CD4-positive, alpha-beta T cell (primary cell): Measurements from ENCODE around the gene LSM11. TPM values are rescaled to one million over a fixed set of nuclear protein-coding genes. Genes with fewer than 3 reads are reported as not detected.

Source experiments
- ATAC-seq: fragments of 200-7000 bp; cut with Tn5 transposase; one replicate; pipeline ENCODE4 v1.10.0; 2022; ENCODE audit warnings: mild to moderate bottlenecking; ENCODE audit not compliant: poor library complexity
- CTCF ChIA-PET: fragments of 350-600 bp; sonication (Branson Sonifier 250); formaldehyde crosslinking; loops from one replicate; lab custom pipeline; 2021; ENCODE audit warnings: antibody characterized with exemption, inconsistent platforms; lab: Charles Lee
- POLR2A ChIA-PET: fragments of 350-600 bp; sonication (Branson Sonifier 250); formaldehyde crosslinking; loops from one replicate; lab custom pipeline; 2021; ENCODE audit warnings: antibody characterized with exemption, inconsistent platforms; lab: Charles Lee
- DNase-seq, 14 experiments: peaks; one replicate each; pipeline ENCODE4 v3.0.0-alpha.2; 2013 to 2020; ENCODE audit warnings: mixed read lengths in 2 of 14
- H3K27ac ChIP-seq, 2 donors: one replicate each; pipeline versions ENCODE4 v1.5.1 to v1.7.0; 2013; ENCODE audit warnings: low read length in 2 of 2, low read depth in 1 of 2, mild to moderate bottlenecking in 1 of 2
- H3K27me3 ChIP-seq, 2 experiments: 1 replicate in 1 of 2; 2 replicates in 1 of 2; pipeline versions ENCODE4 v1.6.1 to v1.7.0; 2013; ENCODE audit warnings: low read length in 2 of 2, control low read depth in 1 of 2, mild to moderate bottlenecking in 1 of 2, moderate library complexity in 1 of 2; ENCODE audit not compliant: insufficient read depth in 2 of 2, control insufficient read depth in 1 of 2
- H3K36me3 ChIP-seq: one replicate; pipeline ENCODE4 v1.6.1; 2013; ENCODE audit warnings: low read length, control low read depth; ENCODE audit not compliant: insufficient read depth
- H3K4me1 ChIP-seq: one replicate; pipeline ENCODE4 v1.6.1; 2013; ENCODE audit warnings: low read length, control low read depth; ENCODE audit not compliant: insufficient read depth
- H3K4me3 ChIP-seq: one replicate; pipeline ENCODE4 v1.5.1; 2013; ENCODE audit warnings: mild to moderate bottlenecking, low read length, moderate library complexity
- H3K9me3 ChIP-seq, 2 experiments: 1 replicate in 1 of 2; 2 replicates in 1 of 2; pipeline versions ENCODE4 v1.6.1 to v1.7.0; 2013; ENCODE audit warnings: low read length in 2 of 2, mild to moderate bottlenecking in 2 of 2, control low read depth in 1 of 2, moderate library complexity in 1 of 2; ENCODE audit not compliant: control insufficient read depth in 1 of 2, insufficient read depth in 1 of 2
- H3K27ac Mint-ChIP-seq: one replicate; pipeline ENCODE4 v1.8.0; 2020; ENCODE audit warnings: mixed read lengths
- H3K27me3 Mint-ChIP-seq: one replicate; pipeline ENCODE4 v1.8.0; 2021; ENCODE audit warnings: mixed read lengths
- H3K36me3 Mint-ChIP-seq: one replicate; pipeline ENCODE4 v1.8.0; 2021; ENCODE audit warnings: low read depth, mixed read lengths
- H3K4me1 Mint-ChIP-seq: one replicate; pipeline ENCODE4 v1.8.0; 2021; ENCODE audit warnings: low read depth, mixed read lengths
- H3K4me3 Mint-ChIP-seq: one replicate; pipeline ENCODE4 v1.8.0; 2020; ENCODE audit warnings: mild to moderate bottlenecking, mixed read lengths
- H3K9me3 Mint-ChIP-seq: one replicate; pipeline ENCODE4 v1.8.0; 2020; ENCODE audit warnings: mixed read lengths
- CTCF ChIP-seq: fragments of 200-600 bp; IDR thresholded peaks from one replicate; pipeline ENCODE4 v1.8.0; 2022; ENCODE audit warnings: antibody characterized with exemption, mild to moderate bottlenecking
- intact Hi-C, 2 experiments: fragments of 100-400 bp; cut with DNase I in 1 of 2; cut with micrococcal nuclease in 1 of 2; formaldehyde crosslinking; loops; one replicate each; pipeline versions ENCODE4 v1.15.1 to v1.9.0; 2023 to 2025; cut with DNase I, micrococcal nuclease
- total RNA-seq, 174 experiments: library from RNA in 2 of 174; stranded (reverse) in 2 of 174; gene quantifications; one replicate each; pipeline ENCODE4 v1.2.3 and lab custom pipeline; 2021 to 2026

The LSM11 gene
- total RNA-seq, 2 experiments from 2014 or later = 0.49 to 0.70 TPM

DNA sequence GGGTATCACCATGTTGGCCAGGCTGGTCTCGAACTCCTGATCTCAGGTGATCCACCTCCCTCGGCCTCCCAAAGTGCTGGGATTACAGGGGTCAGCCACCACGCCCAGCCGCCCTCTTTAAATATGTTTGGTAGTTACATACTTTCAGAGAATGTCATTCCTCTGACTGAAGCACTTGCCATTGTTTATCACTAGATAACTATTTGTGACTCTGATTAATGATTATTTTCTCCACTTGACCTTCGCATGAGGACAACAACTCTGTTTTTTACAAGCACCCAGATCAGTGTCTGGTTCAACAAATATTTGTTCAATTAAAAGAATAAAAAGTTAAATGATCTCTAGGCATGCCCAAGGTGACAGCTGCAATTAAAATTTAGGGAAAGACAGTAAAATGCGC is 59.2 kb downstream of the LSM11 start:
- peaks cover 63% of the 10 kb centered on the region for H3K36me3 Mint-ChIP-seq

DNA sequence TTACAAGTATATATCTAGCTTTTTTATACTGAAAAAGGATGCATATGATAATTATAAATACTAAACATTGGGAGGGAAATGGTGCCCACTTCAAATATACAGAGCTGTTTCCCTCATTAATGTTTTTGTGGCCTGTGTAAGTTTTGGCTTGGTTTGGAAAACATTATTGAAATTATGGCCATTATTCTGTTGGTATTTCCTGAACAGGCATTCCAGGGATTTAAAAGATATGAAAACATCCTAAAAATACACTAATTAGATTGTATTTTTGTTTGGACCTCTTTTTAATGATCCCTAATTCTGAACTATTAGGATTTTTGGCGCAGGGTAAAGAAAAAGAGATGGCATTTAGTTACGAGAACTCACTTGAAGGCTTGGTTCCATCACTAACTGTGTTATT is 64.5 kb downstream of the LSM11 start:
- Mint-ChIP-seq H3K27ac (no peak overlapping the region), H3K27me3 (no peaks in the 10 kb centered on the region), H3K9me3 (no peaks in the 10 kb centered on the region), H3K4me1 (peaks cover 4% of the 10 kb centered on the region), H3K4me3 (no peak overlapping the region), H3K36me3 (peaks cover 94% of the 10 kb centered on the region)
- ATAC-seq (no peak), DNase-seq (no peak)
- Histone ChIP-seq H3K27me3 (no peaks in the 10 kb centered on the region), H3K4me3 (no peak overlapping the region), H3K9me3 (no peaks in the 10 kb centered on the region), H3K4me1 (no peaks in the 10 kb centered on the region), H3K36me3 (peaks cover 77% of the 10 kb centered on the region), H3K27ac (no peak overlapping the region)
- POLR2A ChIA-PET = no interaction called here
- CTCF ChIA-PET = no interaction called here
- intact Hi-C loops = no loop called here
- no peak for TF ChIP-seq CTCF

More for the DNA sequence above, 59.2 kb downstream of the LSM11 start:
- Mint-ChIP-seq H3K27me3 (no peaks in the 10 kb centered on the region), H3K9me3 (no peaks in the 10 kb centered on the region), H3K27ac (no peak overlapping the region), H3K4me1 (no peaks in the 10 kb centered on the region), H3K4me3 (no peak overlapping the region)
- H3K9me3 ChIP-seq = no peaks in the 10 kb centered on the region
- no peak for ATAC-seq
- no peak overlapping the region for H3K27ac ChIP-seq
- H3K4me1 ChIP-seq = no peaks in the 10 kb centered on the region
- no peak for TF ChIP-seq CTCF
- no peak for DNase-seq
- H3K4me3 ChIP-seq = no peak overlapping the region
- no peaks in the 10 kb centered on the region for H3K27me3 ChIP-seq
- ChIA-PET CTCF (no interaction called here), POLR2A (no interaction called here)
- H3K36me3 ChIP-seq = peaks cover 47% of the 10 kb centered on the region
- intact Hi-C loops = no loop called here

Other genes starting within 250 kb of the LSM11 start
- 10 to 100 TPM; 26.7 to 29.1 TPM for gene ADAM19, start 167.9 kb upstream of the LSM11 start, total RNA-seq
- gene SOX30, start 91.3 kb upstream of the LSM11 start, total RNA-seq = not detected
- gene C5orf52, start 72.2 kb upstream of the LSM11 start, total RNA-seq = not detected
- gene THG1L, start 12.3 kb upstream of the LSM11 start, total RNA-seq = 1 to 10 TPM; 4.1 to 4.6 TPM
- gene CLINT1, start 115.4 kb downstream of the LSM11 start, total RNA-seq = 10 to 100 TPM; 89.9 to 91.3 TPM